IMR-90 (cell line): ENCODE results near the gene SCNN1B. TPM values are rescaled to one million over a fixed set of nuclear protein-coding genes. Genes with fewer than 3 reads are reported as not detected.

ENCODE experiments used
- ATAC-seq: fragments of 200-7000 bp; cut with Tn5 transposase; 2 replicates; pipeline ENCODE4 v1.9.1; 2020; ENCODE audit warnings: low read depth, mild to moderate bottlenecking, moderate library complexity
- BruUV-seq: library from RNA; stranded (reverse); fragments of 400-500 nt; replicated peaks from 2 replicates; lab custom pipeline; 2021; lab: Mats Ljungman, UMichigan
- CTCF ChIA-PET: fragments of 300-600 bp; formaldehyde crosslinking; extraction: SDS; loops from one replicate; lab custom pipeline; 2021; ENCODE audit warnings: antibody characterized with exemption; lab: Yijun Ruan, JAX
- POLR2A ChIA-PET: fragments of 300-600 bp; sonication (Branson Sonifier 250); formaldehyde crosslinking; loops from one replicate; lab custom pipeline; 2022; ENCODE audit warnings: antibody characterized with exemption; ENCODE audit not compliant: unreplicated experiment; lab: Charles Lee
- DNase-seq: peaks from one replicate; pipeline ENCODE4 v3.0.0; 2013
- H2AFZ ChIP-seq: replicated peaks from 2 replicates; pipeline ENCODE3; 2013; ENCODE audit warnings: low read length, mild to moderate bottlenecking; ENCODE audit not compliant: poor library complexity
- H2AK5ac ChIP-seq: 2 replicates; pipeline ENCODE4 v1.6.1; 2013; ENCODE audit warnings: low read depth, low read length, inconsistent platforms
- H2AK9ac ChIP-seq: replicated peaks from 2 replicates; pipeline ENCODE3; 2013; ENCODE audit warnings: mild to moderate bottlenecking, low read depth, low read length, moderate library complexity; ENCODE audit not compliant: poor library complexity
- H2BK120ac ChIP-seq: 2 replicates; pipeline ENCODE4 v1.6.1; 2013; ENCODE audit warnings: low read depth, low read length, inconsistent platforms
- H2BK15ac ChIP-seq: 3 replicates; pipeline ENCODE4 v1.6.1; 2013; ENCODE audit warnings: low read depth, low read length, inconsistent platforms
- H2BK20ac ChIP-seq: 2 replicates; pipeline ENCODE4 v1.6.1; 2013; ENCODE audit warnings: low read depth, mild to moderate bottlenecking, inconsistent platforms, low read length, moderate library complexity
- H2BK5ac ChIP-seq: 2 replicates; pipeline ENCODE4 v1.6.1; 2013; ENCODE audit warnings: mild to moderate bottlenecking, low read depth, low read length, inconsistent platforms; ENCODE audit not compliant: poor library complexity, severe bottlenecking
- H3K14ac ChIP-seq: replicated peaks from 2 replicates; pipeline ENCODE4 v1.6.1; 2013; ENCODE audit warnings: low read depth, low read length, inconsistent platforms
- H3K18ac ChIP-seq: 2 replicates; pipeline ENCODE4 v1.6.1; 2013; ENCODE audit warnings: low read depth, low read length, control low read depth
- H3K23ac ChIP-seq: 2 replicates; pipeline ENCODE4 v1.6.1; 2013; ENCODE audit warnings: low read depth, low read length, inconsistent platforms
- H3K27ac ChIP-seq: 2 replicates; pipeline ENCODE4 v1.5.1; 2013; ENCODE audit warnings: mild to moderate bottlenecking, control low read depth, low read length; ENCODE audit not compliant: insufficient read depth
- H3K27me3 ChIP-seq: 2 replicates; pipeline ENCODE4 v1.6.1; 2013; ENCODE audit warnings: low read length; ENCODE audit not compliant: control insufficient read depth, insufficient read depth
- H3K36me3 ChIP-seq: 2 replicates; pipeline ENCODE4 v1.6.1; 2013; ENCODE audit warnings: low read length, mixed read lengths; ENCODE audit not compliant: control insufficient read depth, insufficient read depth
- H3K4ac ChIP-seq: 2 replicates; pipeline ENCODE4 v1.6.1; 2013; ENCODE audit warnings: low read depth, low read length, inconsistent platforms
- H3K4me1 ChIP-seq: 2 replicates; pipeline ENCODE4 v1.6.1; 2013; ENCODE audit warnings: low read length, mixed read lengths; ENCODE audit not compliant: control insufficient read depth, insufficient read depth
- H3K4me2 ChIP-seq: 2 replicates; pipeline ENCODE4 v1.6.1; 2013; ENCODE audit warnings: low read depth, mild to moderate bottlenecking, control low read depth, low read length, moderate library complexity
- H3K4me3 ChIP-seq: 2 replicates; pipeline ENCODE4 v1.5.1; 2013; ENCODE audit warnings: low read depth, mild to moderate bottlenecking, control low read depth, low read length, moderate library complexity; ENCODE audit not compliant: insufficient read depth
- H3K56ac ChIP-seq: 2 replicates; pipeline ENCODE4 v1.6.1; 2013; ENCODE audit warnings: low read length, inconsistent platforms; ENCODE audit not compliant: insufficient read depth; ENCODE audit errors: extremely low read depth
- H3K79me1 ChIP-seq, 2 experiments: 2 replicates each; pipeline ENCODE4 v1.6.1; 2013; ENCODE audit warnings: low read length in 2 of 2, inconsistent platforms in 1 of 2, low read depth in 1 of 2
- H3K9ac ChIP-seq: 2 replicates; pipeline ENCODE4 v1.6.1; 2013; ENCODE audit warnings: low read depth, low read length, control low read depth
- H3K9me1 ChIP-seq: 2 replicates; pipeline ENCODE4 v1.6.1; 2013; ENCODE audit warnings: low read length, inconsistent platforms; ENCODE audit not compliant: insufficient read depth
- H3K9me3 ChIP-seq: 2 replicates; pipeline ENCODE4 v1.6.1; 2013; ENCODE audit warnings: low read length; ENCODE audit not compliant: control insufficient read depth, insufficient read depth
- H4K20me1 ChIP-seq: 2 replicates; pipeline ENCODE4 v1.6.1; 2013; ENCODE audit warnings: low read length, inconsistent platforms; ENCODE audit not compliant: insufficient read depth
- H4K5ac ChIP-seq: 2 replicates; pipeline ENCODE4 v1.6.1; 2013; ENCODE audit warnings: mild to moderate bottlenecking, low read depth, low read length, control low read depth
- H4K8ac ChIP-seq, 2 experiments: 2 replicates each; pipeline ENCODE4 v1.6.1; 2013; ENCODE audit warnings: low read depth in 2 of 2, low read length in 2 of 2, control low read depth in 1 of 2, inconsistent platforms in 1 of 2
- H4K91ac ChIP-seq: 2 replicates; pipeline ENCODE4 v1.6.1; 2013; ENCODE audit warnings: low read depth, low read length, inconsistent platforms; ENCODE audit not compliant: insufficient read depth
- CHD1 ChIP-seq: IDR thresholded peaks from 2 replicates; pipeline ENCODE4 v1.6.1; 2012; ENCODE audit warnings: low read depth, low read length, improper control_type of control experiment
- MXI1 ChIP-seq: IDR thresholded peaks from 2 replicates; pipeline ENCODE4 v1.6.1; 2012; ENCODE audit warnings: low read depth, mild to moderate bottlenecking, low read length, moderate library complexity, borderline replicate concordance
- SMC3 ChIP-seq: fragments of 150-350 bp; IDR thresholded peaks from 2 replicates; pipeline ENCODE4 v1.6.1; 2016; ENCODE audit warnings: low read depth, mild to moderate bottlenecking, antibody characterized with exemption, low read length, moderate library complexity
- WGBS, 2 experiments: methylation state at CpG; one replicate each; pipeline versions ENCODE4 v1.1.5 to v1.1.7; 2013; ENCODE audit warnings: missing lambda C conversion rate in 2 of 2; ENCODE audit not compliant: insufficient read length in 1 of 2; ENCODE audit errors: extremely low coverage in 2 of 2; 5-methylcytosine and 5-hydroxymethylcytosine counted together
- dilution Hi-C: fragments of 300-500 bp; cut with HindIII; formaldehyde crosslinking; loops from one replicate; pipeline ENCODE4 v1.14.3; 2018; ENCODE audit warnings: low sequenced_read_pairs; ENCODE audit not compliant: unreplicated experiment
- in situ Hi-C: fragments of 300-500 bp; cut with MboI; formaldehyde crosslinking; loops from 3 replicates; pipeline ENCODE4 v1.14.3; 2019; ENCODE audit warnings: low sequenced_read_pairs, inconsistent platforms, mixed read lengths
- intact Hi-C: fragments of 100-400 bp; cut with micrococcal nuclease; formaldehyde crosslinking; loops from 2 replicates; pipeline ENCODE4 v1.10.0; 2022
- polyA plus RNA-seq, 3 experiments: library from polyadenylated mRNA; depleted of rRNA; stranded (reverse); fragments of >200 nt; gene quantifications; 2 replicates each; pipeline ENCODE4 v1.2.3, GENCODE V29; 2012; ENCODE audit warnings: low replicate concordance in 1 of 3
- total RNA-seq: library from RNA; depleted of rRNA; stranded (reverse); fragments of >200 nt; gene quantifications from 2 replicates; pipeline ENCODE4 v1.2.3, GENCODE V29; 2012
- TF ChIP-seq, protein P1 (sequence below): fragments of 150-350 bp; IDR thresholded peaks from 2 replicates; pipeline ENCODE4 v1.6.1; 2017; ENCODE audit warnings: mild to moderate bottlenecking, antibody characterized with exemption, low read length, low read depth

SCNN1B gene
- total and polyA plus RNA-seq, 2 of the 4 experiments (the other 2 are of a cell fraction), result not detected

DNA sequence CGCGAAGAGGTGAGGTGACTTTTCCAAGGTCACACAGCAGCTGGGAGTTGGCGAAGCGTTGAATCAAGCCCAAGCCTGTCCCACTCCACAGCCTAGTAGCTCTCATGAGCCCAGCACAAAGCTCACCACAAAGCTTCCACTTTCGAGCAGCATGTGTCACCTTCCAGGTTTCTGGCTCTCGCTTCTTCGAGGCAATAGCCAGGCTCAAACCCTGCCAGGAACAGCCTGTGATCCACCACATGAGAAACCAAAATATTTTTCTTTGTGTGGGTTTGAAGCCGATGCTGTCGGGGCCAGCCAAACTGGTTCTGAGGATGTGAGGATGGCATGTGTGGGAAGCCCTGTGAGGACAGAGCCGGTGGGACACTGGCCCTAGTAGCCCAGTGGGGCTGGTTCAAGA lies 82.8 kb downstream of the SCNN1B start:
- H3K23ac ChIP-seq, result no peak overlapping the region
- no peak overlapping the region for H3K9ac ChIP-seq
- H3K79me1 ChIP-seq, result no peaks in the 10 kb centered on the region
- H2BK5ac ChIP-seq, result no peak overlapping the region
- POLR2A ChIA-PET, result no interaction called here
- no peak overlapping the region for H3K4me2 ChIP-seq
- dilution Hi-C loops, result no loop called here
- no peak for DNase-seq
- no peak overlapping the region for H2BK15ac ChIP-seq
- intact Hi-C loops, result no loop called here
- H2BK120ac ChIP-seq, result no peak overlapping the region
- H4K8ac ChIP-seq, result no peak overlapping the region
- CTCF ChIA-PET, result no interaction called here
- no peaks in the 10 kb centered on the region for H4K20me1 ChIP-seq
- no peak for ATAC-seq
- no peaks in the 10 kb centered on the region for H3K9me3 ChIP-seq
- H3K18ac ChIP-seq, result no peak overlapping the region
- no peaks in the 10 kb centered on the region for H3K4me1 ChIP-seq
- WGBS, 2 experiments, result 100% methylated on average over 2 of the region's 10 CpGs; no CpG with 5 or more reads in 1 of the 2 experiments
- H4K5ac ChIP-seq, result no peak overlapping the region
- no peaks in the 10 kb centered on the region; the same call in 1 of the 2 replicates for H3K27me3 ChIP-seq
- no peak overlapping the region for H3K14ac ChIP-seq
- no peak overlapping the region for H2AK5ac ChIP-seq
- H3K27ac ChIP-seq, result no peak overlapping the region
- no peak overlapping the region for H2AK9ac ChIP-seq
- H4K91ac ChIP-seq, result no peak overlapping the region
- in situ Hi-C loops, result no loop called here
- H3K4ac ChIP-seq, result no peak overlapping the region
- peaks cover 13% of the 10 kb centered on the region for H3K36me3 ChIP-seq
- BruUV-seq, result no TSS peak
- H2BK20ac ChIP-seq, result no peak overlapping the region
- H2AFZ ChIP-seq, result no peak overlapping the region
- TF ChIP-seq CHD1 (no peak), MXI1 (no peak), SMC3 (no peak)
- TF ChIP-seq, protein P1, sequence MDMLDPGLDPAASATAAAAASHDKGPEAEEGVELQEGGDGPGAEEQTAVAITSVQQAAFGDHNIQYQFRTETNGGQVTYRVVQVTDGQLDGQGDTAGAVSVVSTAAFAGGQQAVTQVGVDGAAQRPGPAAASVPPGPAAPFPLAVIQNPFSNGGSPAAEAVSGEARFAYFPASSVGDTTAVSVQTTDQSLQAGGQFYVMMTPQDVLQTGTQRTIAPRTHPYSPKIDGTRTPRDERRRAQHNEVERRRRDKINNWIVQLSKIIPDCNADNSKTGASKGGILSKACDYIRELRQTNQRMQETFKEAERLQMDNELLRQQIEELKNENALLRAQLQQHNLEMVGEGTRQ, result no peak
- no peak overlapping the region for H3K56ac ChIP-seq
- H3K9me1 ChIP-seq, result no peaks in the 10 kb centered on the region
- H3K4me3 ChIP-seq, result no peak overlapping the region
